LNCAP (cell line): ENCODE results near the gene RGS3.
A peak's percentile ranks its signal among the peaks of the same experiment; 100 is the strongest.

Experiments used
- TF ChIP-seq, protein P1 (sequence below): fragments of 450-650 bp; IDR thresholded peaks from 2 replicates; pipeline ENCODE4 v1.5.1; 2017; ENCODE audit warnings: mild to moderate bottlenecking

Gene RGS3

DNA sequence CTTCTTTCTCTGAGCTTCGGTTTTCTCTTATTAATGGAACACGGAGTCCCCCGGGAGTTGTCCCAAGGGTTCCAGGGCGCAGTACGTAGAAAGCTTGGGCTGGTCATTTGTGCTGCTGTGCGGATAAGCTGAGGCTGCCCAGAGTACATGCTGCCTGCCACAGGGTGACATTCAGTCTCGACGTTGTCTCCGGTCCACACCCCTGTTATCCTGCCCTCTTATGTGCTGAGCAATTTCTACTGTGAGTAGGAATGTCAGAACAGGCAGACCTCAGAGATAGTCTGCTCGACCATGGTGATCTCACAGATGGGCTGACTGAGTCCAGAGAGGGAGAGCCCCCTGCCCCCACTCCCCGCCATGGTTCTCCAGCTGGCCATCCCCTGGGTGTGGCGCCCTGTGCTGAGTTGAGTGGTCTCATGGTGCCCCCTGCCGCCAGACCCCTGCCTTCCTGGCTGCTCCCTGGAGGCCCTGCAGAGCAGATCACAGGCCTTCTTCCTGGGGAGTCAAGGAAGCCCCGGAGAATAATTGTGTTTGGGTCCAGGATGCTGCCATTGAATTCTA, 124.0 kb downstream of the RGS3 start:
- TF ChIP-seq, protein P1, sequence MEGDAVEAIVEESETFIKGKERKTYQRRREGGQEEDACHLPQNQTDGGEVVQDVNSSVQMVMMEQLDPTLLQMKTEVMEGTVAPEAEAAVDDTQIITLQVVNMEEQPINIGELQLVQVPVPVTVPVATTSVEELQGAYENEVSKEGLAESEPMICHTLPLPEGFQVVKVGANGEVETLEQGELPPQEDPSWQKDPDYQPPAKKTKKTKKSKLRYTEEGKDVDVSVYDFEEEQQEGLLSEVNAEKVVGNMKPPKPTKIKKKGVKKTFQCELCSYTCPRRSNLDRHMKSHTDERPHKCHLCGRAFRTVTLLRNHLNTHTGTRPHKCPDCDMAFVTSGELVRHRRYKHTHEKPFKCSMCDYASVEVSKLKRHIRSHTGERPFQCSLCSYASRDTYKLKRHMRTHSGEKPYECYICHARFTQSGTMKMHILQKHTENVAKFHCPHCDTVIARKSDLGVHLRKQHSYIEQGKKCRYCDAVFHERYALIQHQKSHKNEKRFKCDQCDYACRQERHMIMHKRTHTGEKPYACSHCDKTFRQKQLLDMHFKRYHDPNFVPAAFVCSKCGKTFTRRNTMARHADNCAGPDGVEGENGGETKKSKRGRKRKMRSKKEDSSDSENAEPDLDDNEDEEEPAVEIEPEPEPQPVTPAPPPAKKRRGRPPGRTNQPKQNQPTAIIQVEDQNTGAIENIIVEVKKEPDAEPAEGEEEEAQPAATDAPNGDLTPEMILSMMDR: no peak

DNA sequence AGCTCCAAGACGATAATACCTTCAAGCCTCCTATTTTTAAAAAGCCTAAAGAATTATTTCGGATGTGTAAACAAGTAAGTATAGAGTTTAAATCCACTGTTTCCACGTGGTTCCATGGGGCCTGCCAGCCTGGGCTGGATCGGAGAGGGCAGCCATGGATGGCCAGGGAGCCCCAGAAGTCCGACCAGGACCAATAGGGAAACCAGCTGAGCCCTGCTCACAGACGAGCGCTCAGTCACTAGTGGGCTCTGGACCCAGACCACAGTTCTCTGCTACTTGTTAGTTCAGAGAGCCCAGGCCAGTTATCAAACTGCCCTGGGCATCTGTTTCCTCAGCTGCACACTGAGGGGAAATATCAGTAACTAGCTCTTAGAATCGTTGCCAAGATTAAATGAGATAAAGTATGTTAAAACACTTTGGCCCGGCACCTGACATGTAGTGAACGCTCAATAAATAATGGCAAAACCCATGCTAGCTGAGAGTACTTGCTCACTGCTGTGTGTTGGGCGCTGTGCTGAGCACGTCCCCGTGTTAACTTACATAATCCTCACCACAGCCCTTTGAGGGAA, 124.8 kb downstream of the RGS3 start:
- TF ChIP-seq, protein P1: no peak

DNA sequence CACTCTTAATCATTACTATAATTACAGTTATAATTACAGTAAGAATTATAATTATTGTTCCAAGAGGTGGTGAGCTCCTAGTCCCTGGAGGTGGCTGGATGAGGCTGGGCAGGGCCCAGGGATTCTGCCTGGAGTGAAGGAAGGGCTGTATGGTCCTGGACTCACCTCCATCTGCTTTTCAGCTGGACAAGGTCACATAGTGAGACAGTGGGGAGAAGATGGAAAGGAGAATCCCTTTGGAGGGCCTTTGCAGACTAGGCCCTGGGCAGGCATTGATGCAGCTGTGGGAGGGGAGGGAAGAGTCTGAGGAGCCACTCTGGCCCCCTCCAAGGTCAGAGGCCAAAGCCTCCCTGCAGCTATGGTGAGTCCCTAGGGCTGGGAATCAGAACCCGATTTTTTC, 125.4 kb downstream of the RGS3 start:
- TF ChIP-seq, protein P1: no peak

DNA sequence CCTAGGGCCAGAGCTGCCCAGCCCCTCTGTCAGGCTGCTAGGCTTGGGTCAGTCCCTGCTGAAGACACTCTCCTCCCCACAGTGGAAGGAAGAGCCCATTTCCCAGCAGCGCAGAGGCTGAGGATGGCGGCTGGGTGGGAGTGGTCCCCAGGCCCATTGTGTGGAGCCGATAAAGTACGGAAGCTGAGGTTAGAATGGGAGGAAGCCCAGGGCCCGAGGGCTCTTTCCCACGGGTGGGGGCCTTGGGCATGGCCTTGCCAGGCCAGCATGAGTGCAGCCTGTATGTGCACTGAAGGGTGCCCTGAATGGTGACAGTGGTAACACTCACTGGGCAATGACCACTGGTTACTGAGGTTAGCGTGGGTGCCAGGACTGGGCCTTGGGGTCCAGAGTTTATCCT, 125.9 kb downstream of the RGS3 start:
- TF ChIP-seq, protein P1: no peak

DNA sequence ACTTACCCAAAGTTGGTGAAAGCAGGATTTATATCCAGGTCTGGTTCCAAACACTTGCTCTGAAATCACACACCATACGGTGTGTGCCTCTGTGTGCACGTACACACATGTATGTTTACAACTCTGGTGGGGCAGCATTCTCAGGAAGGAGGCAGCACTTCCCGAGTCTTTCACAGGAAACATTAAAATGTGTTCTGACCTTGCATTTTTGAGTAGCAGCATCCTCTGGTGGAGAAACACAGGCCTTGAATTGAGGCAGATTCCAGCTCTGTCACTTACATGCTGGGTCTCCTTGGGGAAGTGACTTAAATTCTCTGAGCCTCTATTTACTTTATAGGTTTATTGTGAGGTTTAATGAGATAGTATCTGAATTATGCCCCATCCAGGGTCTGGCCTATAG, 126.4 kb downstream of the RGS3 start:
- TF ChIP-seq, protein P1: no peak; the same call in 1 of the 2 replicates

DNA sequence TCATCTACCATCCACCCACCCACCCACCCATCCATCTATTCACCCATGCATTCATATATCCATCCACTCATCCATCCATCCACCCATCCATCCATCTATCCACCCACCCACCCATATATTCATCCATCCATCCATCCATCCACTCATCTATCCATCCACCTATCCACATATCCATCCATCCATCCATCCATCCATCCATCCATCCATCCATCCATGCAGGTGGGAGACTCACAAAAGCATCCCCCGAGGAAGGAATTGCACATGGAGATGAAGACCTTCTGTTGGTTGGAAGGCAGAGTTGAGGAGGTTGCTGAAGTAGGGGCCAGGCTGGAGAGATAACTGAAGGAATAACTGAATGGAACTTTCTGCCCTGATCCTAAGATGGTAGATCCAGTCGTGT, 126.9 kb downstream of the RGS3 start:
- TF ChIP-seq, protein P1: no peak

DNA sequence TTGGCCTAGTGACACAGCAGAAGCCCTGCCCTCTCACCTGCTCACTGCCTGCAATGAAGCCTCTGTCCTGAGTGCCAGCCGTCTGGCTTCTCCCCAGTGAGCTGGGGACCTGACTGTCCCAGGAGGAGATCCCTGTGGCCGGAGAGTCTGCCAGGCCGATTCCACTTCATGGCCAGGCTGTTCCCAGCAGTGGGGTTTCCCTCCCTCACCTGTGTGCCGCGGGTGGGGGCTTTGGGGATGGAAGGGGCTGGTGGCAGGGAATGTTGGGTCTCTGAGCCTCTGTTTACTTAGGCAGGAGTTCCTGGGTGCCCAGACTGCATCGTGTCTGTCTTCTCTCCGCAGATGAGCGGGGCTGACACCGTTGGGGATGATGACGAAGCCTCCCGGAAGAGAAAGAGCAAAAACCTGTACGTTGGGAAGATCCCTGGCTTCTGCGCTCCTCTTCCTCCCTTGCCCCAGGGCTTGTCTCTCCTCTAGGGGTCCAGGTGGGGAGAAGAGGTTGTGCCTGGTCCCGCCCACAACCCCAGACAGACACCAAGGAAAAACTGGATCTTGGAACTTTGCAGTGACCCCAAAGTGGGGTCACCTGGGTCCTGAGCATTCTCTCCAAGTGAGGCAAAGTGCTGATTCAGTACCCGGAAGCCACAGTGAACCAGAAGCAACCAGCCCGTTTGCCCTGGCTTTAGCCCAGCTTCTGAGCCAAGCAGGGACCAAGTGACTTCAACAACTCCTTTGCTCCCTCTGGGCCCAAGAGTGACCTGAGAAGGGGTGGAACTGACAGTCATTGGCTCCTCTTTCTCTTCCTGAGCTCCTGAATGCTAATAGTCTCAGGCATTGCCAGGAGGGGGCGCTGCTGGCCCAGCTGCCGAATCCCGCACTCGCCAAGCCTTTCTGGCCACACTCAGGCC, 127.7 kb downstream of the RGS3 start:
- TF ChIP-seq, protein P1: peak; percentile 89
